Cardiac septum (tissue), 1 donor: ENCODE measurements around the gene GNG7. TPM values are rescaled to one million over a fixed set of nuclear protein-coding genes. Genes with fewer than 3 reads are reported as not detected.

Experiments
- DNase-seq: peaks from one replicate; pipeline ENCODE4 v3.0.0-alpha.2; 2020; ENCODE audit warnings: low spot score
- intact Hi-C: fragments of 100-400 bp; cut with DNase I; formaldehyde crosslinking; loops from one replicate; pipeline ENCODE4 v1.14.0; 2022
- long read RNA-seq: library from polyadenylated mRNA; unstranded; transcript quantifications from one replicate; pipeline ENCODE4 v2.0.0, GENCODE V29; 2021
- total RNA-seq: library from RNA; stranded (reverse); fragmentation: NEBNext Ultra II Directional; extraction: Animal tissue kit (Norgen Biotek cat#: 25700); gene quantifications from one replicate; pipeline ENCODE4 v1.2.1, GENCODE V29; 2021
- donor health status: DM: no; HTN: no; CAD: no.

Gene GNG7
- 30.9 TPM for total RNA-seq
- long read RNA-seq, full-length matches to known transcripts = 28 of 74 reads
- long read RNA-seq, partial matches to known transcripts = 5 of 74 reads
- long read RNA-seq, other reads (novel, unspliced or antisense) = 41 of 74 reads

DNA sequence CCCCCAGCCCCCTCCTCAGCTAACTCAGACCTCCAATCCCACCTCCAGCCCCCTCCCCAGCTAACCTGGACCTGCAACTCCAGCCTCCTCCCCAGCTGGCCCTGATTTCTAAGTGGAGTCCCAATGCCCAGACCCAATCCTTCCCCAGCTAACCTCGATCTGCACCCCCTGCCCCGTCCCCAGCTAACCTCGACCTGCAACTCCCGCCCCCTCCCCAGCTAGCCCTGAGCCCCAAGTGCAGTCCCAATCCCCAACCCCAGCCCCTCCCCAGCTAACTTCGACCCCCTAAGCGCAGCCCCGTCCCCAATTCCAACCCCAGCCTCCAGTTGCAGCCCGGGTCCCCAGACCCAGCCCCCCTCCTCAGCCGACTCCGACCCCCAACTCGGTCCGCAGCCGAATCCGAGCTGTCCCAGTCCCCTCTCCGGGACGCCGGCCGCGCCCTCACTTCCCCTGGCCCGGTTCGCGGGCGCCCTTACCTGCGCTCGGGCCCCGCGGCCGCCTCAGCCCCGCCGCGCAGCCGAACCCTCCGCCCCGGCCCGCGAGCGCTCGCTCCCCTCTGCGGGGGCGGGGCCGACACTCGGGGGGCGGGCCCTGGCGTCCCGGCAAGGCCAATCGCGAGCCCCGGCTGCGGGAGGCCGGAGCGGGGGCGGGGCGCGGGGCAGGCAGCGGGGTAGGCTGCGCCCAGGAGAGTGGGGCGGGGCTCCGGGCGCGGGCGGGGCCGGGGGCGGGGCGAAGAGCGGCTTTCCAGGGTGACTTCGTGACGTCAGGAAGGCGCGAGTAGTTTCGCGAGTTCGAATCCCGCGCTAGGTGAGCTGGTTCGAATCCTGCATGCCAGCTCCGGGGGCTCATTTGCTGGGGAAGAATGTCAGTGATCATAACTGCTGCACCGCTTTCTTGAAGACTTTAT lies at the start of gene GNG7:
Gene GNG7, minus strand, starts transcription at position 525 of the 907 bp plus-strand sequence. CDS start 182,006 bp downstream, outside the sequence.
- intact Hi-C loops = no loop called here

GRCh38 chr19:2751438-2751830 lies 48.9 kb upstream of the GNG7 start:
- no peak for DNase-seq
- intact Hi-C loops = no loop called here

More for the DNA sequence above, at the start of gene GNG7:
- DNase-seq = peak; percentile 97

GRCh38 chr19:2750808-2751437 lies 48.4 kb upstream of the GNG7 start:
- intact Hi-C loops = no loop called here
- no peak for DNase-seq

GRCh38 chr19:2747349-2747748 lies 44.9 kb upstream of the GNG7 start:
- intact Hi-C loops = no loop called here
- no peak for DNase-seq

GRCh38 chr19:2744113-2744512 lies 41.6 kb upstream of the GNG7 start:
- intact Hi-C loops = no loop called here
- DNase-seq = no peak

GRCh38 chr19:2743099-2743498 lies 40.6 kb upstream of the GNG7 start:
- DNase-seq = no peak
- intact Hi-C loops = no loop called here

DNA sequence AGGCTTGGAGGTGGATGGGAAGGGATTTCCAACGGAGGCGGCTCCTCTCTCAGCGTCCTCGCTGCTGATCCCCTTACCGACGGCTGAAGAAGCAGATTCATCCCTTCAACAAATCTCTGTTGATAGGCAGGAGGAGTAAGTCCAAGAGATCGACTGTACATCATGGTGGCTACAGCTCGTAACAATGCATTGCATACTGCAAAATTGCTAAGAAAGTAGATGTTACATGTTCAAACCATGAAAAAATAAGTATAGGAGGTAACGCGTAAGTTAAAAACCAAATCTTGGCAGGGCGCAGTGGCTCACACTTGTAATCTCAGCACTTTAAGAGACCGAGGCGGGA lies 37.8 kb upstream of the GNG7 start:
- intact Hi-C loops = loop anchor here (2.0 kb wide), 1 partner anchor 45 kb away; the partner anchor contains the start of gene THOP1
- DNase-seq = no peak

DNA sequence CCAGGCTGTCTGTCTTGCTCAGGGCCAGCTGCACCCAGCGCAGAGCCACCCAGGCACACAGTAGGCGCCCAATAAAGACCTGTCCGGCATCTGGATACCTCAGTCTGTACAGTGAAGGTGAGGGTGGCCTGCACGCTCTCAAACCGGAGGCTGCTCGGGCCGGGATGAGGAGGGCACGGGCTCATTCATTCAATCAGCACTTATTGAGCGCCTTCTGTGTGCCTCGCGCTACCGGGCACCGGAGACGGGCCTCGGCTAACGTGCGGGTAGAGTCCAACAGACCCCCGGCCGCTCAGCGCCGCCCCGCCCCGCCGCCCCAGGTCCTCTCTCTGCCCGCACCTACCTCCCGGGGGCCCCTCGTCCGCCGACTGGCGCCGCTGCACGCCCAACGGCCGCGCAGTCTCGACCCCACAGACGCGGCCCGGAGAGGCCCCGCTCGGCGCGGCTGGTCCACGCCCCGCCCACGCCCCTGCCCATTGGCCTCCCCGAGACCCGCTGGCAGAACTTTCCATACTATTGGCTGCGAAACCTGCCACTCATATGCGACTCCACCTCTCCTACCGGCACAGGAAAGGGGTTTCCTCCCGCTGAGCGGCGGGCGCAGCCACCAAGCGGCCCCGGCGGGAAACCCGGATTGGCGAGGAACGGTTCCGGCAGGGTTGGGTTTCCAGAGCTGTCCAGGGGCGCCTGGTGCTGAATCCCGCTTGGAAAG lies 37.3 kb upstream of the GNG7 start, which contains the start of gene SLC39A3:
Gene SLC39A3, minus strand, starts transcription at position 416 of the 712 bp plus-strand sequence. CDS start 2,760 bp downstream, outside the sequence.
- peak; percentile 99 for DNase-seq
- intact Hi-C loops = loop anchor here (2.0 kb wide), 1 partner anchor 45 kb away; the partner anchor contains the start of gene THOP1

- DNase-seq = no peak
- intact Hi-C loops = no loop called here
These were observed 34.2 kb upstream of the GNG7 start for GRCh38 chr19:2736550-2737190.

DNA sequence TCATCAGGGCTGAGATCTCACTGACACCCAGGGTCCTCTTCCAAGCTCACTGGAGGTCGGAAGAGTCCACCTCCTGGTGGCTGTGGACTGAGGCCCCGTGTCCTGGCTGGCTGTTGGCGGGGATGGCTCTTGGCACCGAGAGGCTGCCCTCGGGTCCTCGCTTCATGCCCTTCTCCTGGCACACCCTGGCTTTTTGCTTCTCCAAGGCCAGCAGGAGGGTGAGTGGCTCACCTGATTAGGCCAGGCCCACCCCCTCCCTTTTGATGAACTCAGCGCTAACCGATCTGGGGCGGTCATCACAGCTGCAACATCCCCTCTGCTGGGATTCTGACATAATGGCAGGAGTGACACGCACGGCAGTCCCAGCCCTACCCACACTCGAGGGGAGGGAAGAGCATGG lies 32.9 kb upstream of the GNG7 start:
- no peak for DNase-seq
- intact Hi-C loops = no loop called here

- intact Hi-C loops = no loop called here
- DNase-seq = no peak
These were observed 32.2 kb upstream of the GNG7 start for GRCh38 chr19:2734589-2735288.

DNA sequence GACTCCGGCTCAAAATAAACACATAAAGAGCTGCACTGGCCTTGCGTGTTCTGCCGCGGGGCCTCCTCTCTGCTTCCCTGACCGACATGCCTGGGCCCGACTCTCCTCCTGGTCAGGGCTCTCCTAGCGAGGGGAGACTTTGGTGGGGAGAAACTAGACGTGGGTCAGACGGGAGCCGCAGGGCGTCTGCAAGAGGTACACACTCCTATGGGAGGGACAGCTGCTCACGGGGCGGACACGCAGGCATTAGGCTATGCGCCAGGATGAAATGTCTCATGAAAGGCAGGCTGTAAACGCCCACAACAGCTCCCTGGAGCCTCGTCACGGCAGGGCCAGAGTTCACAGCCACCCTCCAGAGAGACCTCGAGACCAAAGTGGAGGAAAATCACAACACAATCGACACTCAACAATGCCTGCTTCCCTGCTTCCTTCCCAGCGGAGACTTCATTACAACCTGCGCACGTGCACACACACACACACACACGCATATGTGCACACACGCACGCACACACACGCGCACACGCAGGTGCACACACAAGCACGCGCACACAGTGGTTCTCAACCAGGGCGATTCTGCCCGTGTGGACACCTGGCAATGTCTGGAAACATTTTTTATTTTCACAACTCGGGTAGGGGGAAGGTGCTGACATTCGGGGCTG lies 31.6 kb upstream of the GNG7 start:
- no peak for DNase-seq
- intact Hi-C loops = no loop called here

DNA sequence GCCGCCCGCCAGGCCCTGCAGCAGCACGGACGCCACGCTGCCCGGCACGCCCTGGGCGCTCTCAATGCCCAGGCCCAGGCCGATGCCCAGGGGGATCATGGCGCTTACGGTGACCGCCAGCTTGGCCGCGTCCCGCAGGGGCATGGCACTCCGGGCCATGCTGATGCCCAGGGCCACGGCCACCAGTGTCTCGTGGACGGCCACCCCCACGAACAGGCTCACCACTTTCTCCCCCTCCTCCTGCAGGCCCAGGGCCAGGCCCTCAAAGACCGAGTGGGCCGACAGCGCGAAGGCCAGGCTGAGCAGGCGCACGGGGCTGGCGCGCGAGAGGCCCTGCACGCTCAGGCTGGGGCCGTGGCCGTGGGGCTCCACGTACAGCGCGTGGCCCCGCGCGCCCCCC lies 30.4 kb upstream of the GNG7 start:
- intact Hi-C loops = no loop called here
- DNase-seq = no peak

DNA sequence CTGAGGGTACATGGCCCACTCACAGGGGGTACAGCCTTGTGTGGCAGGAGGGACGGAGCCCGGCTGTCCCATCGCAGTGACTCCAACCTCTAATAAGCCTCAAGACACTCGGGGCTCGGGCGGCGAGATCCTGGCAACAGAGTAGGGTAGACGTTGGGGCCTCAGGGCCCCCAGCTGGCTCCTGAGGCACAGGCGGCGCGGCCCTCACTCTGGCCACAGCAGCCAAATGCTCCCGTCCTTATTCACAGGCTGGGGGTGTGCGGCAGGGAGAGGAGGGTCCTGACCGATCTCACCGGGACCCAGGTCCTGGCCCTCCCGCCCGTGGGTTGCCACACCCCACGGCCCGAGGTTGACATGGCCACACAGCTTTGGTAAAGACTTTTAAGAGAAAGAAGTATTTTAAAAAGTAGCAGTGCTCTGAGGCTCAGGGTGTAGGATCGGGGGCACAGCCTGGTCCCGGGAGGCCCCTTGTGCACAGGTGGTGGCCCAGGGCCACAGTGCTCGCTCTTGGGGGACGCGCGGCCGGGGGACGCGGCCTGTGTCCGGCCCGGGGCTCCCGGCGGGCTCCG lies 29.7 kb upstream of the GNG7 start:
- DNase-seq = no peak
- intact Hi-C loops = no loop called here

GRCh38 chr19:2731181-2731995 lies 28.9 kb upstream of the GNG7 start:
- intact Hi-C loops = no loop called here
- no peak for DNase-seq

GRCh38 chr19:2729943-2730818 lies 27.7 kb upstream of the GNG7 start:
- intact Hi-C loops = no loop called here
- no peak for DNase-seq
